HG02840 (cell line): ENCODE data around the gene NOVA2.

ENCODE experiments used
- ATAC-seq: cut with Tn5 transposase; IDR thresholded peaks from one replicate; pipeline ENCODE4 v1.9.1; 2021; ENCODE audit warnings: mild to moderate bottlenecking, moderate library complexity, moderate number of reproducible peaks; ENCODE audit not compliant: unreplicated experiment, low FRiP score

NOVA2 gene

GRCh38 chr19:45968626-45969025 is 5.0 kb downstream of the NOVA2 start:
- no peak for ATAC-seq

GRCh38 chr19:45967246-45967645 is 6.4 kb downstream of the NOVA2 start:
- no peak for ATAC-seq

GRCh38 chr19:45962021-45962420 is 11.6 kb downstream of the NOVA2 start:
- no peak for ATAC-seq

- ATAC-seq = no peak
These were observed 12.9 kb downstream of the NOVA2 start for GRCh38 chr19:45960595-45961235.

GRCh38 chr19:45959517-45960025 is 14.1 kb downstream of the NOVA2 start:
- no peak for ATAC-seq

- no peak for ATAC-seq
These were observed 14.7 kb downstream of the NOVA2 start for GRCh38 chr19:45958769-45959516.

GRCh38 chr19:45958320-45958719 is 15.3 kb downstream of the NOVA2 start:
- ATAC-seq = no peak

- ATAC-seq = no peak
These were observed 17.6 kb downstream of the NOVA2 start for GRCh38 chr19:45955905-45956608.

- ATAC-seq = no peak
These were observed 19.5 kb downstream of the NOVA2 start for GRCh38 chr19:45954156-45954555.

- no peak for ATAC-seq
These were observed 20.0 kb downstream of the NOVA2 start for GRCh38 chr19:45953676-45954075.

- ATAC-seq = no peak
These were observed 20.8 kb downstream of the NOVA2 start for GRCh38 chr19:45952686-45953505.

- no peak for ATAC-seq
These were observed 21.4 kb downstream of the NOVA2 start for GRCh38 chr19:45952341-45952685.

GRCh38 chr19:45947926-45948325 is 25.7 kb downstream of the NOVA2 start:
- no peak for ATAC-seq

- no peak for ATAC-seq
These were observed 33.2 kb downstream of the NOVA2 start for GRCh38 chr19:45940515-45940805.

- no peak for ATAC-seq
These were observed 33.7 kb downstream of the NOVA2 start for GRCh38 chr19:45939792-45940514.

- no peak for ATAC-seq
These were observed 34.8 kb downstream of the NOVA2 start for GRCh38 chr19:45938733-45939319.

GRCh38 chr19:45935267-45935666 is 38.4 kb downstream of the NOVA2 start:
- ATAC-seq = no peak

GRCh38 chr19:45934551-45935230 is 39.0 kb downstream of the NOVA2 start:
- ATAC-seq = no peak

GRCh38 chr19:45933759-45934158 is 39.9 kb downstream of the NOVA2 start:
- no peak for ATAC-seq
